Adrenal gland (tissue), 5 donors: ENCODE measurements around the gene ITGA3.

ENCODE experiments used
- CTCF ChIP-seq, 6 experiments: fragments of 450-650 bp in 4 of 6; fragments of 200-600 bp in 2 of 6; sonication (generic) in 1 of 6; IDR thresholded peaks; 1 replicate in 5 of 6; 2 replicates in 1 of 6; pipeline versions ENCODE4 v1.5.1 to v1.8.0; 2016 to 2021; ENCODE audit warnings: antibody characterized with exemption in 6 of 6, mild to moderate bottlenecking in 2 of 6, moderate library complexity in 1 of 6
- POLR2A ChIP-seq, 2 donors: fragments of 450-650 bp; IDR thresholded peaks; one replicate each; pipeline ENCODE4 v1.6.1; 2017; ENCODE audit warnings: antibody characterized with exemption in 2 of 2, mild to moderate bottlenecking in 2 of 2, moderate library complexity in 1 of 2
- donor health status: DM: no; HTN: no; CAD: no.

- no peak for TF ChIP-seq CTCF (IDR thresholded peaks at IDR 0.05)
- TF ChIP-seq POLR2A (IDR thresholded peaks at IDR 0.05): no peak
These were observed 33.3 kb upstream of the ITGA3 start for GRCh38 chr17:50022463-50023130.
